Left ventricle myocardium superior (tissue), 1 donor: ENCODE measurements around the gene CAPN13. TPM values are rescaled to one million over a fixed set of nuclear protein-coding genes. Genes with fewer than 3 reads are reported as not detected.
A peak's percentile ranks its signal among the peaks of the same experiment; 100 is the strongest.

ENCODE experiments used
- ATAC-seq: fragments of 200-7000 bp; cut with Tn5 transposase; one replicate; pipeline ENCODE4 v1.9.1; 2020; ENCODE audit warnings: mild to moderate bottlenecking, moderate library complexity
- DNase-seq: peaks from one replicate; pipeline ENCODE4 v3.0.0-alpha.2; 2020
- intact Hi-C: fragments of 100-400 bp; cut with micrococcal nuclease; formaldehyde crosslinking; loops from one replicate; pipeline ENCODE4 v1.11.0; 2022
- total RNA-seq: library from RNA; stranded (reverse); fragmentation: NEBNext Ultra II Directional; extraction: Animal tissue kit (Norgen Biotek cat#: 25700); gene quantifications from one replicate; pipeline ENCODE4 v1.2.1, GENCODE V29; 2021
- donor health status: DM: no; HTN: yes; CAD: no; lungs with severe emphysema.

Gene CAPN13
- total RNA-seq, 1 donor from 2014 or later = not detected

DNA sequence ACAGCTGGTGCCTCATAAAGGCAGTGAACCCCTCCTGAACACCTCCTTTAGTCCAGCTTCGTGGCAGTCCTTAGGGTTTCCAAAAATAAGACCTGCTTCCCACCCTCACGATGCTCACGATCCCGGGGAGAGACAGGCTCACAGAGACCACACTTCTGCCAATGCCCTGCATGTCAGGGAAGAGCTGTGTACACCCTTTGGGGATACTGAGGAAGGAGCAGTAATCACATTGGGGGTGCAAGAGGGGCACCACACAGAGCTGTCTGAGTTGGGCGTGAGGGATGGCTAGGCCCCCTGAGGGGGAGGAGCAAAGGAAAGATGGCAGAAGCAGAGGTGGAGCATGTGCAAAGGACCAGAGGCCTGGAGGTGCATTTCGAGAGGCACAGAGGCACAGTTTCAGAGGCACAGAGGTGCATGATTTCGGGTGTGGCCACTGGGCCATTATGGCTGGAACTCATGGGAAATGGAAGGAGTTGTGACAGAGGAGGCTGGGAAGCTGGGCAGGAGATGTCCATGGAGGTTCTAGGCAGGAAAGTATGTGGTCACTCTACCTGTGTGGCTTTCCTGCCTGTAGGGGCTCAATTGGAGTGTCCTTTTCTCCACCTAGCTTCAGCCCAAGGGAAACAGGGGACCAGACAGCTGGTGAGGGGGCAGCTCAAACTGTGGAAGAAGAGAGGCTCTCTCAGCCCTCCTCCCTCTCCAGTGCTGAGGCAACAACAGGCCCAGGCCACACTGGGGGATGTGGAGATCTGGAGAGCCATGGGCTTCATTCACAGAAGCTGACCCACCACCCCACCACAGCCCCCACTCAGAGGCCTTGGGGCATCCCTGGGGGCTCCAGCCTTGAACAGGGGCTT, 115.9 kb downstream of the CAPN13 start:
- no peak for ATAC-seq
- intact Hi-C loops = no loop called here
- no peak for DNase-seq

DNA sequence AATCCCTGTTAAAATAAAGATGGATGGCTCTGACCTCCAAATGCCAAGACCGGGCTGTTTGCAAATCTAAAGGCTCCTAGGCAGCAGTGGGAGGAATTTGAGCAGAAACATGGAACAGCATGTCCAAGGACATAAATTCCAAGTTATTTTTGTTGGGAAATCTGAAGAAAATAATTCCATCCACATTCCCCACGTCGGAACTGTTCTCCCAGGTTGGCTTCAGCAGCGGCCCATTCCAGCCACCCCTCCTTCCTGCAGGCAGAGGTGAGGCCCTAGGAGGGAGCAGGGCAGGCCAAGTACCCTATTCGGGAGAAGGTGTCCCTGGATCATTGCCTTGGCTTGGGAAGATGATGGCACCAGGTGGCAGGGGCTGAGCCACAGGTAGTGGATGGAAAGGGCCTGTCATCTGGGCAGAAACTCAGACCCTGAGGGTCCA, 117.1 kb downstream of the CAPN13 start:
- ATAC-seq = no peak
- intact Hi-C loops = no loop called here
- DNase-seq = no peak

DNA sequence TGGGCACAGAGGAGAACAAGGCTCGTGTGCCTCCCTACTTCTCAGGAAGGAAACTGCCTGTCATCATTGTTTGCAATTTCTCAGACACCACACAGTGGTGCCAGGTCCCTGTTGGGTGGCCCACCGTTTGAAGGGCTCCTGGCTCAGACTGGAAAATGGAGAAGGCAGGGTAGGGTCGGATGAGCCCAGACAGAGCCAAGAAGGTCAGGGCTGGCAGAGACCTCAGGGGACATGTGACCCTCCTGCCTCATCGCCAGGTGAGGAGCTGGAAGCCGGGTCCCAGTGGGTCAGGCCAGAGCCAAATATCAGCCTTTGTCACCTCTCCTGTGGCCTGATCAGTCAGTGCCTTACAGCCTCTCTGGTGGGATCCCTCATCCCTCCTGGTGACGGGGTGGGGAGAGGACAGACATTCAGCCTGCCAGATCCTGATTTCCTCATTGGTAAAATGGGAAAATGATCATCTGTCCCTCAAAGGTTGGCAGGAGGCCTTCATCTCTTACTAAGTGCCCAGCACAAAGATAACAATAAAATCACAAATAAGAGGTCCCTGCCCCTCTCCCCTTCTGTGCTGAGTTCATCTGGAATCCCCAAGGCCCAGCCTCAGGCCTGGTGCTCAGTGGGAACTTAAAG, 117.6 kb downstream of the CAPN13 start:
- DNase-seq (peak; percentile 46), ATAC-seq (peak; percentile 48)
- intact Hi-C loops = no loop called here

DNA sequence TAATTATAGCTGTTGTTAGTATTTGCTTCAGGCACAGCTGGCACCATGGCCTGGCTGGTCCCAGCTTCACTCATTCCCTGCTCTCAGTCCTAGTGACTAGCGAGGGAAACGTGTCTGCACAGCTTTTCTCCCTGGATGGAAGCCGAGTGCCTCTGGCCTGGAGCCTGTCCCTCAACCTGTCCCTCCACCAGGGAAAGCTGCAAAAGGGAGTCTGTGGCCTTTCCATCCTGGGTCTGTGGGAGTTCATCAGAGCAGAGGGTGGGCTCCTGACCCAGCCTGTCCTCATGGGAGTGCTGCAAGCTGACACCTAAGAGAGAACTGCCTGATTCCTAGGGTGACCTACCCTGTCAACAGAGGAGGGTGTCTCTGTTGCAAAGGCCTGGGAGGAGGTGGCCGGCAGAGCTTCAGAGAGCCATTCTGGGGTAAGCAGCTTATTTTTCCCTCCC, 118.3 kb downstream of the CAPN13 start:
- DNase-seq (peak; percentile 77), ATAC-seq (peak; percentile 84)
- intact Hi-C loops = no loop called here

DNA sequence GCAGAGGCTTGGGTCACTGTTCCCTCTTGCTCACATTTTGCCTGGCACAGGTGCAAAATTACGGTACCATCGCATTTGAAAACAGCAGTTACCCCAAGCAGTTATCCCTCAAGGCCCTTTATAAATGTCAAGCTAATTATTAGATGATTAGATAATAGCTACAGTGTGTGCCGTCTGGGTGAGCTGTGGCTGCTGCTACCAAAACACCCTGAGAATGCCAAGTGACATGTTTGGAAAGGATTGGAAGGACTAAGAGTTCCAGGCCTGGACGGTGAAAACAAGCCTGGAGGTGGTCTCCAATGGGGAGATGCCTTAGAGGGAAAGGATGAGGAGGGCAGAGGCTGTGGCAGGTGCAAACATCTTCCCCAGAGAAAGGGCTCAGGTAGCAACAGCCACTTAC, 120.6 kb downstream of the CAPN13 start:
- ATAC-seq = no peak
- intact Hi-C loops = no loop called here
- DNase-seq = no peak

DNA sequence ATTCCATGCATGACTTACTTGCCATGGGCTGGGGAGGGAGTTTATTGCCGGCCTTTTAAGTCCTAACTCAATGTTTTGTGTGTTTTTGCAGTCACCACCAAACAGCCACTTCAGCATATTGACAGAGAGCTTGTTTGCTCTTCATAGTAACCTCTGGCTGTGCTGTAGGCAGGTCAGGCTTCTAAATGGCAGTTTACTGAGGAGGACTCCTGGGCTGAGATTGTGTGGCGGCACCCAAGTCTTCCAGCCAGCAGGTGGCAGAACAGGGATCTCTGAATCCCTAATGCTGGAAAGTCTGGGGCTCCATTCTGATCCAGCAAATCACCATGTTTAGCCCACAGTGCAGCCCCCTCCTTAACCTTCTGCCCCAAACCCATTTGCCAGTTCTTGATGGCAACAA, 121.2 kb downstream of the CAPN13 start:
- ATAC-seq = no peak
- intact Hi-C loops = no loop called here

DNA sequence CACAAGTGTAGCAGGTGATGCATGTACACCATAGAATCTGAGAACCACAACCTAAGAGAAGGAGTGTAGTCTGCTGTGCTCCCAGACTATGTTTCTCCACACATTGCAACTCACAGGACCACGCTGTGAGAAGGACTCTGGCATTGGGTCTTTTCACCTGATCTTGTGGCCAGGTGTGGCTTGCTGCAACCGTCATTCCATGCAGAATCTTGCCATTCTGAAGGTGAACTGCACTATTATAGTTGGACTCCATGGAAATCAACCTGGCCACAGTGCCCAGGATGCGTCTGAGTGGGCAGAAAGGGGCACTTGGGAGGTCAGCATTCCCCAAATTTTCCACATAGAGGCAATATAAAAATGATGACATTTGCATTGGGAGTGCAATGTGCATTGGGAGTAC, 122.2 kb downstream of the CAPN13 start:
- ATAC-seq = no peak
- no peak for DNase-seq
- intact Hi-C loops = no loop called here

More for the DNA sequence above, 121.2 kb downstream of the CAPN13 start:
- DNase-seq = no peak

DNA sequence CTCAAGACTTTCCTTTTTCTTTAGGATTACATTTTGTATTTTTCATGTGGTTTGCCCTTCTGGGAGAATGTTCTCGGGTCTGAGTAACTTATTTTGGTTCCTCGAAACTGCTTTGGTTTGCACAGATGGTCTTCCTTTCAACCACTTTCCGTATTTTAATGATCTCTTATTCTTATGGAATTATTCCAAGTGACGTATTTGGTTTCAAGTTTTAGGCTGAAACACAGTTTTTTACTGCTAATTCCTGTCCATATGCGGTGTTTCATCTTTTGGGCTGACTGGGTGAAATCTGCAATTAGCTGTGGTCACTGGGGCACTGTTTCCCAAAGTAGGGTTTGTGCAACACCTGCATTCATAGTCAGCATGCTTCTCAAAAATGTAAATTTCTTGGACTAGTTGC, 122.7 kb downstream of the CAPN13 start:
- ATAC-seq (no peak), DNase-seq (no peak)
- intact Hi-C loops = no loop called here

DNA sequence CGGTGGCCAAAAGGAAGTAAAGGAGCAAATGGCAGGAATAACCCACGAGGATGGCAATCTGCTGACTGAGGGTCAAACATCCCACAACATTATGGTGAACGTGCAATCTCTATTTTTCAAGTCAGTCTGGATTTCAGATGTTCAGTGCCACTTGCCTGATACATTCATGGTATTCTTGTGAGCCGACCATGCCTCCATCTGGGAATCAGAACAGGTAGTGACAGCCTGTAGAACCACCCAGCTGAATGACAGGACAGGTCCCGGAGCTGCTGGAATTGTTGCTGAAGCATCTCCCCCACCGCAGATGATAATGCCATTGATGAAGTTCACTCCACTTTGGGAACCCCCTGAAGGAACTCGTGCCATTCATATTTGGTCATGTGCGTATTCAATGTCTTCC, 123.2 kb downstream of the CAPN13 start:
- ATAC-seq (no peak), DNase-seq (no peak)
- intact Hi-C loops = no loop called here

DNA sequence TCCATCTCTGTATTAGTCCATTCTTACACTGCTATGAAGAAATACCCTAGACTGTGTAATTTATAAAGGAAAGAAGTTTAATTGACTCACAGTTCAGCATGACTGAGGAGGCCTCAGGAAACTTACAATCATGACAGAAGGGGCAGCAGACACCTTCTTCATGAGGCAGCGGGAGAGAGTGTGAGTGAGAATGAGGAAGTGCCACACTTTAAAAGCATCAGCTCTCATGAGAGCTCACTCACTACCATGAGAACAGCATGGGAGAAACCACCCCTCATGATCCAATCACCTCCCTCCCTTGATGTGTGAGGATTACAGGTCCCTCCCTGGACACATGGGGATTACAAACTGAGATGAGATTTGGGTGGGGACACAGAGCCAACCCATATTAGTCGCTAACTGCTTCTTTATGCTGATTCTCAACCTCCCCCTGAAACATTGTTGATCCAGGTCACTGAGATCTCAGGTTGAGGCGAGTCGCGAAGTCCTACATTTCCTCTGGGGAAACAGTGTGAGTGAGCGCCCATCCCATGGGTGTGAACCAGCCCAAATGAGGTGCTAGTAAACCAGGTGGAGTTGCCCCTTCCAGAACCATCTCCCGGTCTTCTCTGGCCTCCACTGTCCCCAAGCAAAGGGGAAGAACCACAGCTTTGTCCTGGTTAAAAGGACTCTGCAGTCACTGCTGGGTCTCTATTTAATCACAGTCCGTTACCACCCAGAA, 123.8 kb downstream of the CAPN13 start:
- intact Hi-C loops = no loop called here
- DNase-seq (no peak), ATAC-seq (no peak)

DNA sequence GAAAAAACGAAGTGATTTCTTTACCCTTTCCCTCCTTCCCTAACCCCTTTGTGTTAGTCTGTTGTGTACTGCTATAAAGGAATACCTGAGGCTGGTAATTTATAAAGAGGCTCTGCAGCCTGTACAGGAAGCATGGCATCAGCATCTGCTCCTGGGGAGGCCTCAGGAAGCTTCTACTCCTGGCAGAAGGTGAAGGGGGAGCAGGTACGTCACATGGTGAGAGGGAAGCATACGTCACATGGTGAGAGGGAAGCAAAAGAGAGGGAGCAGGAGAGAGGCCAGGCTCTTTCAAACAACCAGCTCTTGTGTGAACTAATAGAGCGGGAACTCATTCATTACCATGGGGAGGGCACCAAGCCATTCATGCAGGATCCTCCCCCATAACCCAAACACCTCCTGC, 126.2 kb downstream of the CAPN13 start:
- ATAC-seq (no peak), DNase-seq (no peak)
- intact Hi-C loops = no loop called here

DNA sequence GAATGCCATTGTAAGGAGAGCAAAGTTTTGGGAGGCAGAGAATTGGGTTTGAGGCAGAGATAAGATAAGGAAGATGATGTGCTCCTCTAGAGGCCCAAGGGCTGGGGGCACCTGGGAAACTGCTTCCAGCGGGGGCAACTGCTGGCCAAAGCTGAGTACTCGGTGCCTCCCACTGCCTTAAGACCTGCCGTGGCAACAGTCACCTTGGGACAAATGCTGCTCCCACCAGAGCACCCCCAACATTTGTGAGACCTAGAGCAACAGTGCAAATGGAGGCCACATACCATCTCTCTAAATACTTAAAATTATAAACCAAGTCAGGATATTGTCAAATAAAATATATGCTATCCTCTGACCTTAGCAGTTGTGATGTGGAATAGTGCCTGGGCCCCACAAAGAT, 127.1 kb downstream of the CAPN13 start:
- DNase-seq (no peak), ATAC-seq (no peak)
- intact Hi-C loops = no loop called here

DNA sequence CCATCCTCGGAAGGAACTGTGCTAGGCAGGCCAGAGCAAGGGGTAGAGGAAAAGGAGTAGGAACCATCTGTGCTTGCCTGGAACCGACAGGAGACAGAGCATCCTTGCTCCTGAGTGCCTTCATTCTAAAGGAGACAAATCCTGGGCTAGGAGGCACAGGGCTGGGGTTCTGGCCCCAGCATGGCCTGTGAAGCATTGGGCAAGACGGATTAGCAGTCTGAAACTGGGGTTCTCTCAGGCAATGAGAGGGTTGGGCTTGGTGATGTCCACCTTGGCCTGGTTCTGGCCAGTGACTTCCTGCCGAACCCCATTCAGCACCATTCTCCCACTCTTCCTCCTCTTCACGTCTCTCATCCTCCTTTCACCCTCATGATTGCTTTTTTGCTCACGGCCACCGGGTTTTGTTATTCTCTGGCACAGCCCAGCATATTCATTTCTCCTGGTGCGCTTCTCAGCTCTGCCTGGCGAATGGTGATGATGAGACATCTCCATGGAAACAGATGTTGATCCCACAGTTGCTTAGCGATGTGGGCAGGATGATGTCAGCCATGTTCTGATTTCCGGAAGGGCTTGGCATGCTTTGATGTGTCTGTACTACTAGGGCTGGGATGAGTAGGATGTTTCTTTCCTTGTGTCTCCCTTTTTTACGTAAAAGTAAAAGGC, 127.7 kb downstream of the CAPN13 start:
- intact Hi-C loops = no loop called here
- ATAC-seq = no peak
- DNase-seq = no peak

DNA sequence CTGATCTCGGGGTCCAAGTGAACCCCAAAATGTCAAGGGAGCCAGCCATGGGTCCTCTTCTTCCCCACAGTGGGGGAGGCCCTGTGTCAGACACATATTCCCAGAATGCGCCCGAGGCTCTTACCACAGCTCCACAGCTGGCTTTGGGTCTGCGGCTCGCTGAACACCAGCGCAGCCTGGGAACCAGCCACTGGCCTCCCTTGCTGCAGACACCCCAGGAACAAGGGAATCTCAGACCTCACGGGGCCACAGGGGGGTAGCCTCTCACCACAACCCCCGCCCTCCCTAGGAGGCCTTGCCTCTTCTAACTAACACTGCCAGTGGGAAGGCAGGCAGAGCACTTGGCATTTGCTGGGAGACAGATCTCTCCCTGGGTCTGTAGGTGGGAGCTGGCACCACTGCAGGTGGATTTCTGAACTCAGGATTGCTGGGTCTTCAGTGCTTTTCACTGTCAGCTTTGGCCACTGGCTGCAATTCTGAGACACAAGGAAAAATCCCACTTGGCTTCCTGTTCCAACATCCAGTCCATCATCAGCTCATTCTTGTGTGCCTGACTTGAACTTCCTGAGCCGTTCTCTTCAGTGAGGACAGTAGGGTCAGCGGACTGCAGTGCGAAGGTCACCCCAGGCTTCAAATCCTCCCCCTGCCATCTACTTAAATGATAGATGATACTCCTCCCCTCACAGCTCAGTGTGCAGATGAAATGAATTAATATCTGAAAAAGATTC, 128.7 kb downstream of the CAPN13 start:
- no peak for DNase-seq
- intact Hi-C loops = no loop called here
- no peak for ATAC-seq

DNA sequence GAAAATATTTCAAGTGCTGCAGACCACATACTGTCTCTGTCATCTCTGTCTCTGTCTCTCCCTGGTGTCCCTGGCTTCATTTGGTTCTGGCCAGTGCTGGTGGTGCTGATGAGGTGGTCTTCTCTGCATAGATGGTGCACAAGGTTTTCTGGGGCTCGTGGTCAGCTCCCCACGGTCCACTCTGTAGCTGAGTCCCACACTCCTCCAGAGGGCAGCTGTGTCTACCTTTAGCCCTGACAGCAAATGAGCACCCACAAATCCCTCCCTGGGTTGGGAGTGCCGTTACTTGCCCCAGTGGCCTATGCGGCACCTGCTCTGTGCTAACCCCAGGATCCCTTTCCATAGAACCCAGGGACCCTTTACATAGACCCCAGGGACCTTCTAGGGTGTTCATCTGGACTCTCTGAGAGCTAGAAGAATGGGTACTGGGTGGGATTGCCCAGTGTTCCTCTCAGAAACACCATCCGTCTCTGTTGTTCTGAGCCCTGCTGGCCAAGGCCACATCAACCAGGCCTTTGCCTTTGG, 129.3 kb downstream of the CAPN13 start:
- DNase-seq = no peak
- no peak for ATAC-seq
- intact Hi-C loops = no loop called here

DNA sequence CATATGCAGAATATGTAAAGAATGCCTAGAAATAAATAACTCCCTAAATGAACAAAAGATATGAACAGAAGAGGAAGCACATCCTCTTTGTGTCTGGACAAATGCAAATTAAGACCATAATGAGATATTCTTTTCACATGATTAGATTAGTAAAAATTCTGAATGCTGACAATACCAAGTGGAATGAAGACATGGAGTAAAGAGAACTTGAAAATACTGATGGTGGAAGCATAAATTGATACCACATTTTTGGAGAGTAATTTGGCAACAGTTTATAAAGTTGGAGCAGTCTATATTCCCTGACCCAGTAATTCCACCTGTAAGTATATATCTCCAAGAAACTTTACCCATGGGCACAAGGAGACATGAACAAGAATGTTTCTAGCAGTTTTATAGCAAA, 130.0 kb downstream of the CAPN13 start:
- DNase-seq (no peak), ATAC-seq (no peak)
- intact Hi-C loops = no loop called here

DNA sequence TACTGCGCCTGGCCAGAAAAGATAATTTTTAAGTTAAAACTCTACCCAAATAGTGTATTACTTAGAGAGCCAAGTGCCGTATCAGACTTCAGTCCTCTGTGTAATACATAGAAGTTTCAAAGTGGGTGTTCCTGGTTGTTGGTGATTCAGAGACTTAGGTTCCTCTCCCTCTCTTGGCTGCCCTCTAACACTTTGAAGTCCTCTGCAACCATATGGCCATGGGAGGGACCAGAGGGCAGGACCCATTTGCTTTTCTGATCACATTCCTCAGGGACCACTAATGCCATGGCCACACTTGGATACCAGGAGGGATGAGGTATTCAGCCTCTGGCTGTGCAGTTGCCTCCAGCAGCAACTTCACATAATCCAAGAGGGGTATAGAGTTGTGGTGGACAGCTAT, 131.5 kb downstream of the CAPN13 start:
- DNase-seq (no peak), ATAC-seq (no peak)
- intact Hi-C loops = no loop called here

DNA sequence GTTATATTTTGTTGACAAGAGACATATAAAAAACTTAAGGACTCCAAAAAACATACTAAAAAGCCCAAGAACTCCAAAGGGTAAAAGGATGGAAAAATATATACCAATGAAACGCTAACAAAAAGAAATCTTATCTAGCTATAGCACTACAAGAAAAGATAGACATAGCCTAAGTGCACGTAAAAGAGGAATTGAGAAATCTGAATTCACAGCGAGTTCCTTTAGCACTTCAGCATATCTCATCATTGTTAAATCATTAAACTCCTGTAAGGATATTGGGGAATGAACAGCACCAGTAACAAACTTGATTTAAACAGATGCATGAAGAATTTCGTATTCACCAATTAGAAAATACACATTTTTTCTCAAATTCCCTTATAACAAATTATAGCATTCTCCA, 134.1 kb downstream of the CAPN13 start:
- no peak for ATAC-seq
- no peak for DNase-seq
- intact Hi-C loops = no loop called here
